Smooth muscle cell of the umbilical artery (primary cell): ENCODE data around the gene CD320. TPM values are rescaled to one million over a fixed set of nuclear protein-coding genes. Genes with fewer than 3 reads are reported as not detected.

Source experiments
- total RNA-seq: library from RNA; depleted of rRNA; stranded (reverse); fragments of >200 nt; gene quantifications from 2 replicates; pipeline ENCODE4 v1.2.3, GENCODE V29; 2014

The CD320 gene
- 49.6 and 52.1 TPM in 2 replicates for total RNA-seq

GRCh38 chr19:8307965-8308866, at the start of gene CD320:
Gene CD320 (minus strand): TSS chr19:8308358. CDS start chr19:8308290, 68 bp downstream.

GRCh38 chr19:8342684-8343482, 34.7 kb upstream of the CD320 start, which contains the start of gene KANK3:
Gene KANK3 (minus strand): TSS chr19:8343262. CDS start chr19:8337828, 5,434 bp downstream.

GRCh38 chr19:8321067-8321985, 13.2 kb upstream of the CD320 start, which contains the start of the genes NDUFA7 and RPS28:
Gene NDUFA7 (minus strand): TSS chr19:8321375. CDS start chr19:8321358, 17 bp downstream.
Gene RPS28 (plus strand): TSS chr19:8321496. CDS start chr19:8321531, 35 bp downstream.

Other genes starting within 250 kb of the CD320 start
- not detected in 2 replicates for gene FBN3, start 158.8 kb downstream of the CD320 start, total RNA-seq
- gene CERS4, start 99.0 kb downstream of the CD320 start, total RNA-seq, result 11.0 and 19.0 TPM in 2 replicates
- gene NDUFA7, start 13.0 kb upstream of the CD320 start, total RNA-seq, result 6.8 and 8.0 TPM in 2 replicates
- gene RPS28, start 13.1 kb upstream of the CD320 start, total RNA-seq, result 200 and 362 TPM in 2 replicates
- gene KANK3, start 34.9 kb upstream of the CD320 start, total RNA-seq, result 0.18 TPM in 1 of 2 replicates, not detected in the other
- gene ANGPTL4, start 55.8 kb upstream of the CD320 start, total RNA-seq, result 8.6 and 13.4 TPM in 2 replicates
- gene RAB11B, start 82.0 kb upstream of the CD320 start, total RNA-seq, result 37.1 and 73.7 TPM in 2 replicates
- 64.3 and 76.9 TPM in 2 replicates for gene MARCHF2, start 104.9 kb upstream of the CD320 start, total RNA-seq
- 44.8 and 68.2 TPM in 2 replicates for gene HNRNPM, start 136.6 kb upstream of the CD320 start, total RNA-seq
- not detected in 2 replicates for gene PRAM1, start 194.3 kb upstream of the CD320 start, total RNA-seq
- 7.6 and 9.5 TPM in 2 replicates for gene ZNF414, start 205.8 kb upstream of the CD320 start, total RNA-seq